Prostate gland (tissue), 2 donors: ENCODE measurements around the gene TOGARAM2. TPM values are rescaled to one million over a fixed set of nuclear protein-coding genes. Genes with fewer than 3 reads are reported as not detected.

Experiments used
- DNase-seq: peaks from one replicate; pipeline ENCODE4 v3.0.0-alpha.2; 2019; ENCODE audit warnings: low spot score
- H3K27ac ChIP-seq, 2 donors: fragments of 200-600 bp; sonication (generic); 2 replicates each; pipeline ENCODE4 v1.5.1; 2017 to 2019
- H3K27me3 ChIP-seq: fragments of 200-600 bp; sonication (generic); replicated peaks from 2 replicates; pipeline ENCODE4 v1.5.1; 2019; ENCODE audit not compliant: insufficient read depth
- H3K36me3 ChIP-seq, 2 donors: fragments of 200-600 bp; sonication (generic); 1 replicate in 1 of 2; 2 replicates in 1 of 2; pipeline versions ENCODE4 v1.5.1 to v1.8.1; 2017 to 2019
- H3K4me1 ChIP-seq: fragments of 200-600 bp; sonication (generic); replicated peaks from 2 replicates; pipeline ENCODE4 v1.5.1; 2019
- H3K4me3 ChIP-seq, 2 donors: fragments of 200-600 bp; sonication (generic); 2 replicates each; pipeline ENCODE4 v1.5.1; 2017 to 2019
- H3K9me3 ChIP-seq: fragments of 200-600 bp; sonication (generic); 2 replicates; pipeline ENCODE4 v1.5.1; 2017
- POLR2A ChIP-seq: fragments of 450-650 bp; IDR thresholded peaks from one replicate; pipeline ENCODE4 v1.6.1; 2016; ENCODE audit warnings: antibody characterized with exemption, mild to moderate bottlenecking
- POLR2AphosphoS5 ChIP-seq: sonication (generic); formaldehyde crosslinking; IDR thresholded peaks from one replicate; pipeline ENCODE4 v1.6.1; 2017; ENCODE audit warnings: antibody characterized with exemption
- WGBS: methylation state at CpG from one replicate; pipeline ENCODE4 v1.1.5; 2018; 5-methylcytosine and 5-hydroxymethylcytosine counted together
- intact Hi-C: fragments of 100-400 bp; cut with DNase I; formaldehyde crosslinking; loops from one replicate; pipeline ENCODE4 v1.14.2; 2022
- total RNA-seq, 2 donors: library from RNA; depleted of rRNA; stranded (reverse); fragments of >200 nt; gene quantifications; one replicate each; pipeline ENCODE4 v1.1.0, GENCODE V29; 2016
- TF ChIP-seq, protein P1 (sequence below), 4 experiments: fragments of 200-600 bp in 2 of 4; fragments of 450-650 bp in 2 of 4; sonication (generic) in 2 of 4; IDR thresholded peaks; 1 replicate in 3 of 4; 2 replicates in 1 of 4; pipeline ENCODE4 v1.5.1; 2016 to 2019; ENCODE audit warnings: antibody characterized with exemption in 4 of 4, mild to moderate bottlenecking in 2 of 4, moderate library complexity in 2 of 4

The TOGARAM2 gene
- total RNA-seq, 2 donors from 2014 or later = 0.36 to 0.62 TPM

DNA sequence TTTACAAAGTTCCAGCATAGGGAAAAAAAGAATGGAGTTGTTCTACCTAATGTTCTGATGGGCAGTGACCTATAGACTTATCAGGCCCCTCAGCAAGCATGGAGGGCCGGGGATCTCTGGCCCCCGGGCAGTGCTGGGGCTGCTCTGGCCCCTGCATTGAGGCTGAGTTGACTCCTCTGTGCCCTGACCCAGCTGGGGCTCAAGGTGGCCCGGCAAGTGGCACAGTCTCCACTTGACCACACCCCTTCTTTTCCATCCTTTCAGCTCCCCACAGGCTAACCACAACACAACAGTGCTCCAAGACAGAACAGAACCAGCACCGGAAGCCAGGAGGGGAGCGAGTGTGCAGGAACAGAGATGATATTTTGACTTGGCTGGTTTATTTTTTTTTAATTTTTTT, 19.9 kb downstream of the TOGARAM2 start:
- Histone ChIP-seq H3K27ac (no peak overlapping the region), H3K36me3 (no peaks in the 10 kb centered on the region)

DNA sequence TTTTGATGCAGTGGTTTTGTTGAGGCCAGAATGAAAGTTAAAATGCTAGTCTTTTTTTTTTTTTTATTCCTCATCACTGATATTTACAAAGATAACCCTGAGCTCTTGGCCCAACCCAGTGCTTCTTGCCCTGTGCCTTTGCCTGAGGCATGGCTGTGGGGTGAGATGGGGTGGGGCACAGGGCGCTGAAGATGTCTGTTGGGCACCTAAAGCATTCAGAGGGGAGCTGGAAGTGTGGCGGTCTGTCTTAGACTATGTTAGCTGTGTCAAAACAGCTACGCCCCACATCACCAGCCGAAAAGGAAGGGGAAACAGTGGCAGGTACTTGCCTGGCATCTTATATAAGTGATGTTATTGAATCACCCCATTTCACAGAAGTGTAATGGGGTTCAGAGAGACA, 20.7 kb downstream of the TOGARAM2 start:
- Histone ChIP-seq H3K27ac (no peak overlapping the region), H3K4me1 (no peaks in the 10 kb centered on the region), H3K9me3 (no peaks in the 10 kb centered on the region), H3K27me3 (no peaks in the 10 kb centered on the region), H3K4me3 (no peak overlapping the region), H3K36me3 (no peaks in the 10 kb centered on the region)
- no peak for DNase-seq
- no peak for TF ChIP-seq POLR2A
- TF ChIP-seq POLR2AphosphoS5 = no peak
- TF ChIP-seq, protein P1, sequence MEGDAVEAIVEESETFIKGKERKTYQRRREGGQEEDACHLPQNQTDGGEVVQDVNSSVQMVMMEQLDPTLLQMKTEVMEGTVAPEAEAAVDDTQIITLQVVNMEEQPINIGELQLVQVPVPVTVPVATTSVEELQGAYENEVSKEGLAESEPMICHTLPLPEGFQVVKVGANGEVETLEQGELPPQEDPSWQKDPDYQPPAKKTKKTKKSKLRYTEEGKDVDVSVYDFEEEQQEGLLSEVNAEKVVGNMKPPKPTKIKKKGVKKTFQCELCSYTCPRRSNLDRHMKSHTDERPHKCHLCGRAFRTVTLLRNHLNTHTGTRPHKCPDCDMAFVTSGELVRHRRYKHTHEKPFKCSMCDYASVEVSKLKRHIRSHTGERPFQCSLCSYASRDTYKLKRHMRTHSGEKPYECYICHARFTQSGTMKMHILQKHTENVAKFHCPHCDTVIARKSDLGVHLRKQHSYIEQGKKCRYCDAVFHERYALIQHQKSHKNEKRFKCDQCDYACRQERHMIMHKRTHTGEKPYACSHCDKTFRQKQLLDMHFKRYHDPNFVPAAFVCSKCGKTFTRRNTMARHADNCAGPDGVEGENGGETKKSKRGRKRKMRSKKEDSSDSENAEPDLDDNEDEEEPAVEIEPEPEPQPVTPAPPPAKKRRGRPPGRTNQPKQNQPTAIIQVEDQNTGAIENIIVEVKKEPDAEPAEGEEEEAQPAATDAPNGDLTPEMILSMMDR (IDR thresholded peaks at IDR 0.05) = no peak
- intact Hi-C loops = no loop called here
- WGBS = 87% methylated on average over 4 of the region's 4 CpGs

More for the DNA sequence above, 19.9 kb downstream of the TOGARAM2 start:
- DNase-seq = no peak
- intact Hi-C loops = no loop called here
- TF ChIP-seq, protein P1 (IDR thresholded peaks at IDR 0.05) = no peak
- TF ChIP-seq POLR2AphosphoS5 (no peak), POLR2A (no peak)
- Histone ChIP-seq H3K4me1 (no peaks in the 10 kb centered on the region), H3K4me3 (no peak overlapping the region), H3K9me3 (no peaks in the 10 kb centered on the region), H3K27me3 (no peaks in the 10 kb centered on the region)
- 71% methylated on average over 5 of the region's 5 CpGs for WGBS

DNA sequence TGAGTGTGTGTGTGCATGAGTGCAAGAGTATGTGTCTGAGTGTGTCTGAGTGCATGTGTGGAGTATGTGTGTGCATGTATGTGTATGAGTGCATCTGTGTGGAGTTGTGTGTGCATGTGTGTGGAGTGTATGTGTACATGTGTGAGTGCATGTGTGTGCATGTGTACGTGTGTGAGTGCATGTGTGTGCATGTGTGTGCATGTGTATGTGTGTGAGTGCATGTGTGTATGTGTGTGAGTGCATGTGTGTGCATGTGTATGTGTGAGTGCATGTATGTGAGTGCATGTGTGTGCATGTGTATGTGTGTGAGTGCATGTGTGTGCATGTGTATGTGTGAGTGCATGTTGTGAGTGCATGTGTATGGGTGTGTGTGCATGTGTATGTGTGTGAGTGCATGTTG, 23.7 kb downstream of the TOGARAM2 start:
- H3K27me3 ChIP-seq = no peaks in the 10 kb centered on the region
- no peak for TF ChIP-seq POLR2AphosphoS5
- TF ChIP-seq POLR2A = no peak
- TF ChIP-seq, protein P1 (IDR thresholded peaks at IDR 0.05) = no peak
- no peaks in the 10 kb centered on the region for H3K9me3 ChIP-seq
- no peak overlapping the region for H3K27ac ChIP-seq
- no peaks in the 10 kb centered on the region for H3K4me1 ChIP-seq
- 5% methylated on average over 1 of the region's 1 CpG for WGBS
- no peaks in the 10 kb centered on the region for H3K36me3 ChIP-seq
- no peak overlapping the region for H3K4me3 ChIP-seq
- DNase-seq = no peak
- intact Hi-C loops = no loop called here

DNA sequence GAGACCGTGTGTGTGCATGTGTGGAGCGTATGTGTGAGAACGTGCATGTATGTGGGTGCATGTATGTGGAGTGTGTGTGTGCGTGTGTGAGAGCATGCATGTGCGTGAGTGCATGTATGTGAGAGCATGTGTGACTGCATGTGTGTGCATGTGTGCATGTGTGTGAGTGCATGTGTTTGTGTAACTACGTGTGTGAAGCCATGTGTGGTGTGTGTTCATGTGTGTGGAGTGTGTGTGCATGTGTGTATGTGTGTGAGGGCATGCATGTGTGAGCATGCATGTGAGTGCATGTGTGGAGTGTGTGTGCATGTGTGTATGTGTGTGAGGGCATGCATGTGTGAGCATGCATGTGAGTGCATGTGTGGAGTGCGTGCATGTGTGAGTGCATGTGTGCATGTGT, 24.2 kb downstream of the TOGARAM2 start:
- intact Hi-C loops = no loop called here
- no peak for DNase-seq
- TF ChIP-seq POLR2AphosphoS5 = no peak
- TF ChIP-seq POLR2A = no peak
- TF ChIP-seq, protein P1 (IDR thresholded peaks at IDR 0.05) = no peak
- Histone ChIP-seq H3K27ac (no peak overlapping the region), H3K36me3 (no peaks in the 10 kb centered on the region), H3K4me3 (no peak overlapping the region), H3K9me3 (no peaks in the 10 kb centered on the region), H3K27me3 (no peaks in the 10 kb centered on the region), H3K4me1 (no peaks in the 10 kb centered on the region)
- 71% methylated on average over 7 of the region's 7 CpGs for WGBS

DNA sequence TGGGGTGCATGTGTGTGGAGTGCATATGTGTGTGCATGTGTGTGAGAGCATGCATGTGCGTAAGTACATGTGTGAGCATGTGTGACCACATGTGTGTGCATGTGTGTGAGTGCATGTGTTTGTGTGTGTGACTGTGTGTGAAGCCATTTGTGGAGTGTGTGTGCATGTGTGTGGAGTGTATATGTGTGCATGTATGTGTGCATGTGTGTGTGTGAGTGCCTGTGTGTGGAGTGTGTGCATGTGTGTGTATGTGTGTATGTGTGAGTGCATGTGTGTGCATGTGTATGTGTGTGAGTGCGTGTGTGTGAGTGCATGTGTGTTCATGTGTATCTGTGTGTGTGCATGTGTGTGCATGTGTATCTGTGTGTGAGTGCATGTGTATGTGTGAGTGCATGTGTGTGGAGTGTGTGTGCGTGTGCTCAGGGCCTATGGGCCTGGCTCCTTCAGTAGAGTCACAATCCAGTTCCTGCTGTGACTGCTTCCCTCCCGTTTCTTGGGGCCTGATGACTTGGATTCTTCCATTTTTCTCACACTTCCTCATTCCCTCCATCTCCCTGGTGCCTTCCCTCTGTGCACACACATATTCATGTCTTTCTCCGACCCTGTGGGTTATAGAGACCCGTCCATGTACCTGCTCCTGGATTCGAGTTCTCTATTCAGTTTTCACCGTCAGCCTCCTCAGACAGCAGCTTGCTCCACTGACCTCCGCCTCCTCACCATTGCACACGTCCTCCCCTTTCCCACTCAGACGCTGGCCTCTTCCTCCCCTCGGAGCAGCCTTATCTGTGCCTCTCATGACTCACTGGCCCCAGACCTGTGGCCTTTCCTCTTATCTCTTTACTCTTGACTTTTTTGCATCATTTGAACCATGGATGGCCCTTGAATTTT, 25.2 kb downstream of the TOGARAM2 start:
- no peaks in the 10 kb centered on the region for H3K36me3 ChIP-seq
- TF ChIP-seq, protein P1 (IDR thresholded peaks at IDR 0.05) = no peak
- no peak for TF ChIP-seq POLR2A
- no peak for TF ChIP-seq POLR2AphosphoS5
- H3K4me1 ChIP-seq = no peaks in the 10 kb centered on the region
- 76% methylated on average over 12 of the region's 12 CpGs for WGBS
- H3K9me3 ChIP-seq = no peaks in the 10 kb centered on the region
- no peak overlapping the region for H3K27ac ChIP-seq
- no peaks in the 10 kb centered on the region for H3K27me3 ChIP-seq
- DNase-seq = no peak
- H3K4me3 ChIP-seq = no peak overlapping the region
- intact Hi-C loops = no loop called here
